ENCODE data around the gene TMEM63C. TPM values are rescaled to one million over a fixed set of nuclear protein-coding genes. Genes with fewer than 3 reads are reported as not detected.
A peak's percentile ranks its signal among the peaks of the same experiment; 100 is the strongest.

The TMEM63C gene
- total RNA-seq, 1 experiment from 2014 or later = 9.3 TPM

DNA sequence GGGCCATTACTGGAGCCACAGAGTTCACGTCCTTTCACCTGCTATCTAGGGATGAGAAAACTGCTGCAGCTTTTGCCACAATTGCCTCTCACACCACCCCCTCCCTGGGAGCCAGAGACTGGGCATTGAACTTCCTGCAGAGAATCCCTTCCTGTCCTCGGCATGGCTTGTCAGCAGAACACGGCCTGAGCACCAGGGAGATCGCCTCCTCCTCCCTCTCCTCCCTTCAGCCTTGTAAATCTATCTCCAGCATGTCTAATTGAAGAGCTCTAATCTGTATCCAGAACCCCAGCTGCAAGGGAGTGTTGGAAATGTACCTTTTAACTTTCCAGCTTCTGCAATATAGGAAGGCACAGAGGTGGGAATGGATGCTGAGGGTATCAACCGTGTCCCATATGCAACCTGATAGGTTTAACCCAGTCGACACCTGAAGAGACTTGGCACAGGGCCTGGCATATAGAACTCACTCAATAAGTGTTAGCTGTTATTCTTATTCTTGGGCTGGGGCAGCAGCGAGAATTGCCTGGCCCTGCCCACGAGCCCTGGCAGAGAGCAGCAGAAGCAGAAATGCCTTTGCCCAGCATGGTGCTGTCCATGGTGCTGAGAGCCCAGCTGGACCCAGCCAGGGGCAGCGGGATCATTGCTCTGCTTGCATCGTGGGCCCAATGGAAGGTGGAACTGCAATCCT lies 26.8 kb downstream of the TMEM63C start:
- CTCF ChIA-PET = interaction anchor here (0.5 to 8.8 kb wide), 8 partner anchors 20 to 913 kb away, joined by 3 to 123 read pairs (median 4); no protein-coding TSS in a partner anchor
- DNase-seq (ENCODE audit: unreplicated experiment) = peak; percentile 60
- Mint-ChIP-seq H3K9me3 (ENCODE audit: unreplicated experiment) (no peaks in the 10 kb centered on the region), H3K4me1 (ENCODE audit: insufficient read depth, unreplicated experiment) (no peaks in the 10 kb centered on the region), H3K4me3 (ENCODE audit: unreplicated experiment) (no peak overlapping the region), H3K27ac (ENCODE audit: low read depth, unreplicated experiment) (no peak overlapping the region), H3K27me3 (ENCODE audit: insufficient read depth, unreplicated experiment) (no peaks in the 10 kb centered on the region), H3K36me3 (ENCODE audit: insufficient read depth, unreplicated experiment) (peaks cover 8% of the 10 kb centered on the region)
- intact Hi-C loops (cut with micrococcal nuclease) = no loop called here
- POLR2A ChIA-PET = interaction anchor here (1.0 kb wide), 1 partner anchor 9 kb away, joined by 4 read pairs; no protein-coding TSS in a partner anchor
- TF ChIP-seq, protein P1, sequence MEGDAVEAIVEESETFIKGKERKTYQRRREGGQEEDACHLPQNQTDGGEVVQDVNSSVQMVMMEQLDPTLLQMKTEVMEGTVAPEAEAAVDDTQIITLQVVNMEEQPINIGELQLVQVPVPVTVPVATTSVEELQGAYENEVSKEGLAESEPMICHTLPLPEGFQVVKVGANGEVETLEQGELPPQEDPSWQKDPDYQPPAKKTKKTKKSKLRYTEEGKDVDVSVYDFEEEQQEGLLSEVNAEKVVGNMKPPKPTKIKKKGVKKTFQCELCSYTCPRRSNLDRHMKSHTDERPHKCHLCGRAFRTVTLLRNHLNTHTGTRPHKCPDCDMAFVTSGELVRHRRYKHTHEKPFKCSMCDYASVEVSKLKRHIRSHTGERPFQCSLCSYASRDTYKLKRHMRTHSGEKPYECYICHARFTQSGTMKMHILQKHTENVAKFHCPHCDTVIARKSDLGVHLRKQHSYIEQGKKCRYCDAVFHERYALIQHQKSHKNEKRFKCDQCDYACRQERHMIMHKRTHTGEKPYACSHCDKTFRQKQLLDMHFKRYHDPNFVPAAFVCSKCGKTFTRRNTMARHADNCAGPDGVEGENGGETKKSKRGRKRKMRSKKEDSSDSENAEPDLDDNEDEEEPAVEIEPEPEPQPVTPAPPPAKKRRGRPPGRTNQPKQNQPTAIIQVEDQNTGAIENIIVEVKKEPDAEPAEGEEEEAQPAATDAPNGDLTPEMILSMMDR (IDR thresholded peaks at IDR 0.05; ENCODE audit: unreplicated experiment) = no peak
- no TSS peak for BruUV-seq (replicated peaks)

DNA sequence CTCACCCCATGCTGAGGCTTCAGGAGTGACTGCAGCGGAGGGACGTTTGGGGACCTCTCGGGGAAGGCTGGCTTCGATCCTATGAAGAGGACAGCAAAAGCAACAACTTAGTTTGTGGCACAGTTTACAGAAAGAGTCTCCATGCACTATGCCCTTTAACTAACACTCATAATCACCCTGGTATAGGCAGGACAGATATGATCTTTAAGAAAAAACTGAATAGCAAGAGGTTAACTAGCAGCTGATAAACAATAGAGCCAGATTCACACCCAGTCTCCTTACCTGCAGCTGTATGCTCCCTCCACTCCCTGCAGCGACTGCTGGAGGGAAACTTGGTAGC lies 27.4 kb downstream of the TMEM63C start:
- Mint-ChIP-seq H3K4me3 (ENCODE audit: unreplicated experiment) (no peak overlapping the region), H3K36me3 (ENCODE audit: insufficient read depth, unreplicated experiment) (peaks cover 8% of the 10 kb centered on the region), H3K27me3 (ENCODE audit: insufficient read depth, unreplicated experiment) (no peaks in the 10 kb centered on the region), H3K4me1 (ENCODE audit: insufficient read depth, unreplicated experiment) (no peaks in the 10 kb centered on the region), H3K27ac (ENCODE audit: low read depth, unreplicated experiment) (no peak overlapping the region), H3K9me3 (ENCODE audit: unreplicated experiment) (no peaks in the 10 kb centered on the region)
- DNase-seq (ENCODE audit: unreplicated experiment) = no peak
- no TSS peak for BruUV-seq (replicated peaks)
- TF ChIP-seq, protein P1 (IDR thresholded peaks at IDR 0.05; ENCODE audit: unreplicated experiment) = no peak
- intact Hi-C loops (cut with micrococcal nuclease) = no loop called here
- ChIA-PET CTCF (interaction anchor here (0.6 to 8.8 kb wide), 6 partner anchors 37 to 580 kb away, joined by 3 to 123 read pairs (median 4); no protein-coding TSS in a partner anchor), POLR2A (interaction anchor here (1.0 kb wide), 1 partner anchor 9 kb away, joined by 4 read pairs; no protein-coding TSS in a partner anchor)

DNA sequence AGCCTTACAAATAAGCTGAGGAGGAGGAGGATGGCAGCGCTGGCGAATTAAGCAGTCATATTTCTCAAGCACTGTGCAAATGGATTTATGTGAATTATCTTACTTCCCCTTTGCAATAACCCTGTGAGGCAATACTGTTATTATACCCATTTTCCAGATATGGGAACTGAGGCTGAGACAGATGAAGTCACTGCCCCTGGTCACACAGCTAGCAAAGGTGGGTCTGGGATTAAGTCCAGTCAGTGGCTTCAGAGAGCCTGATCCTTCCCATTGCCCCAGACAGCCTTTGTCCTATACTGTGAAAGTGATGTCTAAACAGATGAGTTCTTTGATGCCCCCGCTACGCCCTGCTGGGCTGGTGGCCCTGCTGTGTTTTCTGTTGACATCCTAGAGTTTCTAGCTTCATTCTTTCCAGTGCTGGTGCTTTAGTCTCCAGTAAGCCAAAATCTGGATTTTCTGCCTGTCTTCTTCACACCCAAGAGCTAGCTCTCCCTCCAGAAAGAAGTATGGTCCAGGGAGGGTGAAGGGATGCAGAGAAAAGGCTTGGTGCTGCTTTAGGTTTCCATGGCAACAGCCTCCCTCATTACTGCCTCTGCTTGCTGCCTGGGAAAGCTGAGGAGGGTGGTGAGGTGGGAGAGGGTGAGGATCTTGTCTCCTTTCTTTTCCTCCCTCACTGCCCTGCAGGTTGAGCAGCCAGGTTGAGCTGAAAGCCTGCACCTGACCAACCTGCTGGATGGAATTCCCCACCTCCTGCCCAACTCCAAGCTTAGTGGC lies 30.7 kb downstream of the TMEM63C start:
- CTCF ChIA-PET = interaction anchor here (0.5 to 8.8 kb wide), 18 partner anchors 9 to 337 kb away, joined by 3 to 123 read pairs (median 4); partner anchors contain the start of genes TMEM63C and ZDHHC22
- BruUV-seq (replicated peaks) = no TSS peak
- intact Hi-C loops (cut with micrococcal nuclease) = no loop called here
- POLR2A ChIA-PET = interaction anchor here (1.0 to 2.9 kb wide), 7 partner anchors 10 to 109 kb away, joined by 3 to 9 read pairs (median 4); partner anchors contain the start of gene TMEM63C
- TF ChIP-seq, protein P1 (IDR thresholded peaks at IDR 0.05; ENCODE audit: unreplicated experiment) = no peak
- no peaks in the 10 kb centered on the region for H3K4me1 Mint-ChIP-seq (ENCODE audit: insufficient read depth, unreplicated experiment)
- H3K27me3 Mint-ChIP-seq (ENCODE audit: insufficient read depth, unreplicated experiment) = no peaks in the 10 kb centered on the region
- DNase-seq (ENCODE audit: unreplicated experiment) = no peak
- no peak overlapping the region for H3K27ac Mint-ChIP-seq (ENCODE audit: low read depth, unreplicated experiment)
- no peak overlapping the region for H3K4me3 Mint-ChIP-seq (ENCODE audit: unreplicated experiment)
- no peaks in the 10 kb centered on the region for H3K9me3 Mint-ChIP-seq (ENCODE audit: unreplicated experiment)
- H3K36me3 Mint-ChIP-seq (ENCODE audit: insufficient read depth, unreplicated experiment) = peaks cover 4% of the 10 kb centered on the region
